ENCODE measurements around the gene HAUS8.
A peak's percentile ranks its signal among the peaks of the same experiment; 100 is the strongest.

HAUS8 gene

GRCh38 chr19:17075864-17076542, 751 bp upstream of the HAUS8 start:
- Histone ChIP-seq H3K79me2 (ENCODE audit: low read length) (peaks cover 82% of the 10 kb centered on the region), H3F3A (ENCODE audit: insufficient read depth, low read length) (peaks cover 38% of the 10 kb centered on the region), H3K4me2 (ENCODE audit: low read depth, low read length) (peak overlapping the region; percentile 96), H3K27ac (ENCODE audit: low read length) (no peak overlapping the region), H3K9me3 (replicated peaks; ENCODE audit: insufficient read depth, low read length) (no peaks in the 10 kb centered on the region), H3K4me1 (ENCODE audit: low read length) (peaks cover 22% of the 10 kb centered on the region), H3K27me3 (replicated peaks; ENCODE audit: insufficient read depth, low read length) (no peaks in the 10 kb centered on the region), H2AFZ (ENCODE audit: low read length) (peak overlapping the region; percentile 75), H3K9ac (ENCODE audit: low read length) (peak overlapping the region; percentile 75), H3K4me3 (ENCODE audit: low read length) (peak overlapping the region; percentile 81), H3K9me2 (replicated peaks; ENCODE audit: insufficient read depth, low read length) (no peaks in the 10 kb centered on the region), H4K20me1 (ENCODE audit: insufficient read depth, low read length) (no peaks in the 10 kb centered on the region), H3K36me3 (replicated peaks; ENCODE audit: insufficient read depth, low read length) (no peaks in the 10 kb centered on the region; the same call in 1 of the 2 replicates)
- peak; percentile 31 for DNase-seq
- TF ChIP-seq CTCF (IDR thresholded peaks at IDR 0.05; ENCODE audit: low read length), result no peak
- no peak for TF ChIP-seq EZH2phosphoT487 (IDR thresholded peaks at IDR 0.05; ENCODE audit: low read length)
- no peak for TF ChIP-seq EZH2 (optimal IDR thresholded peaks at IDR 0.05; ENCODE audit: low read depth, low read length)

- H3K4me2 ChIP-seq (ENCODE audit: low read depth, low read length), result peak overlapping the region; percentile 86
- peak overlapping the region; percentile 71 for H2AFZ ChIP-seq (ENCODE audit: low read length)
- H3K9me3 ChIP-seq (replicated peaks; ENCODE audit: insufficient read depth, low read length), result no peaks in the 10 kb centered on the region
- no peaks in the 10 kb centered on the region for H3K9me2 ChIP-seq (replicated peaks; ENCODE audit: insufficient read depth, low read length)
- peak overlapping the region; percentile 88 for H3K4me3 ChIP-seq (ENCODE audit: low read length)
- no peak for DNase-seq
- H3K27me3 ChIP-seq (replicated peaks; ENCODE audit: insufficient read depth, low read length), result no peaks in the 10 kb centered on the region
- H3K27ac ChIP-seq (ENCODE audit: low read length), result peak overlapping the region; percentile 65
- H4K20me1 ChIP-seq (ENCODE audit: insufficient read depth, low read length), result no peaks in the 10 kb centered on the region
- TF ChIP-seq EZH2 (optimal IDR thresholded peaks at IDR 0.05; ENCODE audit: low read depth, low read length), result no peak
- no peak for TF ChIP-seq EZH2phosphoT487 (IDR thresholded peaks at IDR 0.05; ENCODE audit: low read length)
- TF ChIP-seq CTCF (IDR thresholded peaks at IDR 0.05; ENCODE audit: low read length), result no peak
- peaks cover 16% of the 10 kb centered on the region for H3K4me1 ChIP-seq (ENCODE audit: low read length)
- H3K36me3 ChIP-seq (replicated peaks; ENCODE audit: insufficient read depth, low read length), result no peaks in the 10 kb centered on the region; the same call in 1 of the 2 replicates
- peaks cover 76% of the 10 kb centered on the region for H3K79me2 ChIP-seq (ENCODE audit: low read length)
- peak overlapping the region; percentile 85 for H3K9ac ChIP-seq (ENCODE audit: low read length)
- H3F3A ChIP-seq (ENCODE audit: insufficient read depth, low read length), result peaks cover 25% of the 10 kb centered on the region
Measured at GRCh38 chr19:17074634-17075034, 618 bp downstream of the HAUS8 start.

GRCh38 chr19:17073869-17074633, 1.2 kb downstream of the HAUS8 start:
- Histone ChIP-seq H3F3A (ENCODE audit: insufficient read depth, low read length) (peaks cover 19% of the 10 kb centered on the region), H4K20me1 (ENCODE audit: insufficient read depth, low read length) (no peaks in the 10 kb centered on the region), H3K9me3 (replicated peaks; ENCODE audit: insufficient read depth, low read length) (no peaks in the 10 kb centered on the region), H2AFZ (ENCODE audit: low read length) (peak overlapping the region; percentile 71), H3K9ac (ENCODE audit: low read length) (peak overlapping the region; percentile 85; the same call in 1 of the 2 replicates), H3K27ac (ENCODE audit: low read length) (peak overlapping the region; percentile 65; the same call in 1 of the 2 replicates), H3K4me2 (ENCODE audit: low read depth, low read length) (peak overlapping the region; percentile 86), H3K36me3 (replicated peaks; ENCODE audit: insufficient read depth, low read length) (no peaks in the 10 kb centered on the region; the same call in 1 of the 2 replicates), H3K4me1 (ENCODE audit: low read length) (peaks cover 11% of the 10 kb centered on the region), H3K4me3 (ENCODE audit: low read length) (peak overlapping the region; percentile 88), H3K9me2 (replicated peaks; ENCODE audit: insufficient read depth, low read length) (no peaks in the 10 kb centered on the region), H3K27me3 (replicated peaks; ENCODE audit: insufficient read depth, low read length) (no peaks in the 10 kb centered on the region), H3K79me2 (ENCODE audit: low read length) (peaks cover 70% of the 10 kb centered on the region)
- TF ChIP-seq CTCF (IDR thresholded peaks at IDR 0.05; ENCODE audit: low read length) (no peak), EZH2 (optimal IDR thresholded peaks at IDR 0.05; ENCODE audit: low read depth, low read length) (no peak), EZH2phosphoT487 (IDR thresholded peaks at IDR 0.05; ENCODE audit: low read length) (no peak)
- DNase-seq, result peak; percentile 85

All from MM.1S (cell line).